DMS79 treated with DMSO at 0.1 percent for 48 hours (cell line): ENCODE data around the gene CHID1.

Source experiments
- DNase-seq: peaks from one replicate; lab custom pipeline; 2025; lab: John Stamatoyannopoulos, UW

CHID1 gene

DNA sequence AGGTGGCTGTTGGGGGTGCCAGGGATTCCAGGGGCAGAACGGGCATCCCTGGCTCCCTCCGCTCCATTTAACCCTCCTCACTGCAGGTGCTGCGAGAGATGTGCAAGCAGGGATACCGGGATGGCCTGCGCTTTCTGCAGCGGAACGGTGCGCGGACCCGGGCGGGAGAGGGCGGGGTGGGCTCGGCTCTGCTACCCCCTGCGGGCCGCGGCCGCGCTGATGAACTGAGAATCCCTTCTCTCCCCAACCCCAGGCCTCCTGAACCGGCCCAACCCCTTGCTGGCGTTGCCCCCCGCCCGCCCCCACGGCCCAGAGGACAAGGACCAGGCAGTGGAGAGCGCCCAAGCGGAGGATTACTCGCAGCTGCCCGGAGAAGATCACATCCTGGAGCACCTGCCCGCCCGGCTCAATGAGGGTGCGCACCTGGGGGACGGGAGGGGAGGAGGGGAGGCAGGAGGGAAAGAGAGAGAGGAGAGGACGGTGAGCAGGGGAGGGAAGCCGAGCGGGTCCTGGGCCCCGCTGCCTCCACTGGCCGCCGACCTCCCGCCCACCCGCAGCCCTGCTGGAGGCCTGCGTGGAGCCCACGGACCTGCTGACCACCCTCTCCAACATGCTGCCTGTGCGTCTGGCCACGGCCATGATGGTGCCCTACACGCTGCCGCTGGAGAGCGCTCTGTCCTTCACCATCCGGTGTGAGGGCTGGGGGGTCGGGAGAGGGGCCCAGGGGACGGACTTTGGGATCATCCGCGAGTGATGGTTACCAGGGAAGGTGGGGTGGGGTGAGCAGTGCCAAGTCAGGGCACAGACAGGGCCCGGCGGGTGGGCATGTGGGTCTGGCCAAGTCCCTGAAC, 86.9 kb downstream of the CHID1 start:
- DNase-seq = peak; percentile 31

DNA sequence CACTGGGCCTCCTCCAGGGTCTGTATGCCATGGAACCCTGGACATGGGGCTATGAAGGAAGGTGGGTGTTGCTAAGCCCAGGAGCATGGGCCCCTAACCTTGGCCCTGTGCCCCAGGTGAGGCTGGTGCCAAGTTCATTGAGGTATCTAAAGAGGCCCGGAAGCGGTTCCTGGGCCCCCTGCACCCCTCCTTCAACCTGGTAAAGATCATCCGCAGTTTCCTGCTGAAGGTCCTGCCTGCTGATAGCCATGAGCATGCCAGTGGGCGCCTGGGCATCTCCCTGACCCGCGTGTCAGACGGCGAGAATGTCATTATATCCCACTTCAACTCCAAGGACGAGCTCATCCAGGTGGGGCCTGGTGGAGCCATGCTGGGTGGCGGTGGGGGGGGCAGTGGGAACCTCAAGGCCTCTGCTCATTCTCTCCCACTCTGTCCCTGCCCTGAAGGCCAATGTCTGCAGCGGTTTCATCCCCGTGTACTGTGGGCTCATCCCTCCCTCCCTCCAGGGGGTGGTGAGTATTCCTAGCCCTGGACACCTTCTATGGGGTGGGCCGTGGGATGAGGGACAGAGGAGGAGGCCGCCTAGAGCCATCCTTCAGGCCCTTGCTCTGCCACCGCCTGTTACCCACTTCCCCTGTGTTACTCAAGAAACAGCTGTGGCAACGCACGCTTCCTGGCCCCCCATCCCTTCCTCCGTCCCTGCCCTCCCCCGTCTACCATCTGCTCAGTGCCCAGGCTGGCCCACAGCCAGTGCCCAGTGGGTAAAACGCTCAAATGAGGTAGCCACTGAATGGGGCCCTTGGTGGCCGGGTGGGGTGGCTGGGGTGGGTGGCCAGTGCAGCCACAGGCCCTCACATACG, 88.9 kb downstream of the CHID1 start:
- DNase-seq = no peak

GRCh38 chr11:820655-821511, 89.7 kb downstream of the CHID1 start:
- no peak for DNase-seq

- DNase-seq = peak; percentile 51
Observed at GRCh38 chr11:819943-820649, 90.5 kb downstream of the CHID1 start.

DNA sequence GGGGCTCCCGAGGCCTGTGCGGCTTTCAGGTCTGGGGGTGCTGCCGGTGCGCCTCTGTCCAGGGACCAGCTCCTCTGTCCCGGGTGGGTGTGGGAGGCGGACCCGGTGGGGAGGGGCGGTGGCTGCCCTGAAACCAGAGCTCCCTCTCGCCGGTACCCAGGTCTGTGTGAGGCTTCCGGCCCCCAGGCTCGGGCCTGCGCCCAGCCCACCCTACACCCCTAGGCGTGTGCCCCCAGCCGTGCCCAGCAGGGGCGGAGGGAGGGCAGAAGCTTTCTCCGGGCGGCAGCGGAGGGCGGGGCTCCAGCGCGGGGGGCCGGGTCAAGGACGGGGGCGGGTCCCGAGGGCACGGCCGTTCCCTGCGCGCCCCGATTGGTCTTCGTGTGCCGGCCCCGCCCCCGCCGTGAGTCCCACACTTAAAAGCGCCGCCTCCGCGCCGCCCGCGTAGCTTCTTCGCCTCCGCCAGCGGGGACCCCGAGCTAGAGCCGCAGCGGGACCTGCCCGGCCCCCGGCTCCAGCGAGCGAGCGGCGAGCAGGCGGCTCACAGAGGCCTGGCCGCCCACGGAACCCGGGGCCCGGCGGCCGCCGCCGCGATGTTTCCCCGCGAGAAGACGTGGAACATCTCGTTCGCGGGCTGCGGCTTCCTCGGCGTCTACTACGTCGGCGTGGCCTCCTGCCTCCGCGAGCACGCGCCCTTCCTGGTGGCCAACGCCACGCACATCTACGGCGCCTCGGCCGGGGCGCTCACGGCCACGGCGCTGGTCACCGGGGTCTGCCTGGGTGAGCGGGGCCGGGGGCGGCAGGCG, 91.3 kb downstream of the CHID1 start:
- DNase-seq = peak; percentile 39

- no peak for DNase-seq
Observed at GRCh38 chr11:818396-819128, 92.0 kb downstream of the CHID1 start, which contains the start of gene PNPLA2. Gene PNPLA2 (plus strand): TSS chr11:818914. CDS start chr11:819719, 805 bp downstream.
